Thymus (tissue), 11 donors: Measurements from ENCODE around the gene DNLZ. TPM values are rescaled to one million over a fixed set of nuclear protein-coding genes. Genes with fewer than 3 reads are reported as not detected.
A peak's percentile ranks its signal among the peaks of the same experiment; 100 is the strongest.
"Not testable (repeated sequence)": the region's sequence is repeated elsewhere in the genome, so short reads cannot be mapped to it uniquely, and the experiment has no call there.

Experiments
- DNase-seq, 9 donors: peaks; one replicate each; pipeline ENCODE4 v3.0.0-alpha.2; 2013; ENCODE audit warnings: low spot score in 9 of 9, low read depth in 6 of 9, missing footprints in 1 of 9
- H3K27ac ChIP-seq, 2 donors: one replicate each; pipeline ENCODE4 v1.5.1; 2013; ENCODE audit warnings: control low read depth in 1 of 2, low read depth in 1 of 2, low read length in 1 of 2, mild to moderate bottlenecking in 1 of 2, moderate library complexity in 1 of 2
- H3K27me3 ChIP-seq, 2 donors: one replicate each; pipeline ENCODE4 v1.5.1; 2013; ENCODE audit warnings: low read length in 1 of 2; ENCODE audit not compliant: control insufficient read depth in 2 of 2, insufficient read depth in 1 of 2
- H3K36me3 ChIP-seq, 2 donors: one replicate each; pipeline ENCODE4 v1.5.1; 2013; ENCODE audit warnings: low read length in 1 of 2, mild to moderate bottlenecking in 1 of 2, moderate library complexity in 1 of 2; ENCODE audit not compliant: control insufficient read depth in 2 of 2, insufficient read depth in 2 of 2
- H3K4me1 ChIP-seq, 2 donors: one replicate each; pipeline ENCODE4 v1.5.1; 2013; ENCODE audit warnings: low read length in 2 of 2; ENCODE audit not compliant: control insufficient read depth in 2 of 2, insufficient read depth in 2 of 2
- H3K4me3 ChIP-seq, 2 donors: one replicate each; pipeline ENCODE4 v1.5.1; 2013; ENCODE audit warnings: low read length in 2 of 2, control low read depth in 1 of 2, mild to moderate bottlenecking in 1 of 2
- H3K9me3 ChIP-seq, 2 donors: one replicate each; pipeline ENCODE4 v1.5.1; 2013; ENCODE audit warnings: low read length in 1 of 2, mild to moderate bottlenecking in 1 of 2; ENCODE audit not compliant: control insufficient read depth in 2 of 2, insufficient read depth in 1 of 2
- WGBS: extraction: QIAGEN DNeasy Blood & Tissue Kit; methylation state at CpG from one replicate; pipeline ENCODE4 v1.1.7; 2013; 5-methylcytosine and 5-hydroxymethylcytosine counted together
- polyA plus RNA-seq: library from polyadenylated mRNA; stranded (reverse); fragments of 200-250 nt; gene quantifications from one replicate; pipeline ENCODE4 v1.2.3, GENCODE V29; 2013
- total RNA-seq: library from RNA; stranded (reverse); fragments of 120-200 nt; gene quantifications from one replicate; pipeline ENCODE4 v1.2.4, GENCODE V29; 2013
- donor health status: healthy.

The DNLZ gene
- total and polyA plus RNA-seq, 2 donors, result 15.7 to 41.9 TPM

GRCh38 chr9:136352682-136353081 is 10.9 kb downstream of the DNLZ start:
- Histone ChIP-seq H3K4me1 (peaks cover 0 to 21% of the 10 kb centered on the region in 2 donors), H3K27me3 (no peaks in the 10 kb centered on the region), H3K9me3 (peaks cover 0 to 3% of the 10 kb centered on the region in 2 donors), H3K27ac (peak overlapping the region in 1 of 2 donors; percentile 7), H3K36me3 (peaks cover 1 to 3% of the 10 kb centered on the region in 2 donors), H3K4me3 (no peak overlapping the region)
- peak in 5 of 9 donors; percentile 25 to 74 (median 58) for DNase-seq
- WGBS, result 74% methylated on average over 16 of the region's 16 CpGs

- WGBS, result 99% methylated on average over 14 of the region's 24 CpGs
- peaks cover 0 to 21% of the 10 kb centered on the region in 2 donors for H3K4me1 ChIP-seq
- H3K4me3 ChIP-seq, result not testable (repeated sequence)
These were observed 11.7 kb downstream of the DNLZ start for GRCh38 chr9:136351868-136352267.

GRCh38 chr9:136351252-136351800 is 12.2 kb downstream of the DNLZ start:
- DNase-seq, result no peak
- 95% methylated on average over 11 of the region's 11 CpGs for WGBS
- Histone ChIP-seq H3K9me3 (peaks cover 0 to 3% of the 10 kb centered on the region in 2 donors), H3K27me3 (no peaks in the 10 kb centered on the region), H3K27ac (no peak overlapping the region), H3K4me3 (no peak overlapping the region), H3K4me1 (peaks cover 0 to 21% of the 10 kb centered on the region in 2 donors), H3K36me3 (peaks cover 0 to under 1% of the 10 kb centered on the region in 2 donors)

More at GRCh38 chr9:136351868-136352267, 11.7 kb downstream of the DNLZ start:
- not testable (repeated sequence) for DNase-seq, H3K27ac ChIP-seq, H3K9me3 ChIP-seq, H3K36me3 ChIP-seq, H3K27me3 ChIP-seq

GRCh38 chr9:136349546-136349945 is 14.0 kb downstream of the DNLZ start:
- no peak overlapping the region for H3K27ac ChIP-seq
- no peak overlapping the region for H3K4me3 ChIP-seq
- no peaks in the 10 kb centered on the region for H3K36me3 ChIP-seq
- no peaks in the 10 kb centered on the region for H3K27me3 ChIP-seq
- 96% methylated on average over 24 of the region's 24 CpGs for WGBS
- DNase-seq, result no peak
- peaks cover 0 to 3% of the 10 kb centered on the region in 2 donors for H3K9me3 ChIP-seq
- peaks cover 0 to 21% of the 10 kb centered on the region in 2 donors for H3K4me1 ChIP-seq

GRCh38 chr9:136348691-136349090 is 14.9 kb downstream of the DNLZ start:
- Histone ChIP-seq H3K27me3 (no peaks in the 10 kb centered on the region), H3K4me1 (peaks cover 0 to 16% of the 10 kb centered on the region in 2 donors), H3K9me3 (peaks cover 0 to 3% of the 10 kb centered on the region in 2 donors), H3K27ac (no peak overlapping the region), H3K4me3 (no peak overlapping the region), H3K36me3 (no peaks in the 10 kb centered on the region)
- no peak for DNase-seq
- WGBS, result 98% methylated on average over 14 of the region's 14 CpGs

- Histone ChIP-seq H3K36me3 (no peaks in the 10 kb centered on the region), H3K4me3 (no peak overlapping the region), H3K9me3 (peaks cover 0 to 3% of the 10 kb centered on the region in 2 donors), H3K27ac (no peak overlapping the region), H3K27me3 (no peaks in the 10 kb centered on the region), H3K4me1 (peaks cover 0 to 11% of the 10 kb centered on the region in 2 donors)
- no peak for DNase-seq
- 94% methylated on average over 34 of the region's 34 CpGs for WGBS
These were observed 15.9 kb downstream of the DNLZ start for GRCh38 chr9:136347472-136348256.

- Histone ChIP-seq H3K27ac (no peak overlapping the region), H3K4me3 (no peak overlapping the region), H3K9me3 (peaks cover 0 to 3% of the 10 kb centered on the region in 2 donors), H3K36me3 (no peaks in the 10 kb centered on the region), H3K4me1 (peaks cover 0 to 8% of the 10 kb centered on the region in 2 donors), H3K27me3 (no peaks in the 10 kb centered on the region)
- 93% methylated on average over 20 of the region's 20 CpGs for WGBS
- no peak for DNase-seq
These were observed 16.5 kb downstream of the DNLZ start for GRCh38 chr9:136346927-136347465.

- Histone ChIP-seq H3K9me3 (peaks cover 0 to 3% of the 10 kb centered on the region in 2 donors), H3K27ac (no peak overlapping the region), H3K4me1 (peaks cover 0 to 8% of the 10 kb centered on the region in 2 donors), H3K36me3 (no peaks in the 10 kb centered on the region), H3K4me3 (no peak overlapping the region), H3K27me3 (no peaks in the 10 kb centered on the region)
- WGBS, result 93% methylated on average over 10 of the region's 10 CpGs
- DNase-seq, result no peak
These were observed 17.4 kb downstream of the DNLZ start for GRCh38 chr9:136346157-136346481.
